GM10266 (cell line): ENCODE results near the gene IL10RA.

Experiments
- DNase-seq: peaks from one replicate; pipeline ENCODE4 v3.0.0; 2012; ENCODE audit errors: extremely low spot score
- TF ChIP-seq, protein P1 (sequence below): IDR thresholded peaks from 2 replicates; pipeline ENCODE4 v1.5.1; 2012; ENCODE audit warnings: mild to moderate bottlenecking, low read depth; ENCODE audit not compliant: control insufficient read depth, insufficient read depth; ENCODE audit errors: missing control alignments

IL10RA gene

DNA sequence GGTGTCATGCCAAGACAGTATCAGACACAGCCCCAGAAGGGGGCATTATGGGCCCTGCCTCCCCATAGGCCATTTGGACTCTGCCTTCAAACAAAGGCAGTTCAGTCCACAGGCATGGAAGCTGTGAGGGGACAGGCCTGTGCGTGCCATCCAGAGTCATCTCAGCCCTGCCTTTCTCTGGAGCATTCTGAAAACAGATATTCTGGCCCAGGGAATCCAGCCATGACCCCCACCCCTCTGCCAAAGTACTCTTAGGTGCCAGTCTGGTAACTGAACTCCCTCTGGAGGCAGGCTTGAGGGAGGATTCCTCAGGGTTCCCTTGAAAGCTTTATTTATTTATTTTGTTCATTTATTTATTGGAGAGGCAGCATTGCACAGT, 14.6 kb downstream of the IL10RA start:
- TF ChIP-seq, protein P1, sequence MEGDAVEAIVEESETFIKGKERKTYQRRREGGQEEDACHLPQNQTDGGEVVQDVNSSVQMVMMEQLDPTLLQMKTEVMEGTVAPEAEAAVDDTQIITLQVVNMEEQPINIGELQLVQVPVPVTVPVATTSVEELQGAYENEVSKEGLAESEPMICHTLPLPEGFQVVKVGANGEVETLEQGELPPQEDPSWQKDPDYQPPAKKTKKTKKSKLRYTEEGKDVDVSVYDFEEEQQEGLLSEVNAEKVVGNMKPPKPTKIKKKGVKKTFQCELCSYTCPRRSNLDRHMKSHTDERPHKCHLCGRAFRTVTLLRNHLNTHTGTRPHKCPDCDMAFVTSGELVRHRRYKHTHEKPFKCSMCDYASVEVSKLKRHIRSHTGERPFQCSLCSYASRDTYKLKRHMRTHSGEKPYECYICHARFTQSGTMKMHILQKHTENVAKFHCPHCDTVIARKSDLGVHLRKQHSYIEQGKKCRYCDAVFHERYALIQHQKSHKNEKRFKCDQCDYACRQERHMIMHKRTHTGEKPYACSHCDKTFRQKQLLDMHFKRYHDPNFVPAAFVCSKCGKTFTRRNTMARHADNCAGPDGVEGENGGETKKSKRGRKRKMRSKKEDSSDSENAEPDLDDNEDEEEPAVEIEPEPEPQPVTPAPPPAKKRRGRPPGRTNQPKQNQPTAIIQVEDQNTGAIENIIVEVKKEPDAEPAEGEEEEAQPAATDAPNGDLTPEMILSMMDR: no peak
- DNase-seq: no peak

DNA sequence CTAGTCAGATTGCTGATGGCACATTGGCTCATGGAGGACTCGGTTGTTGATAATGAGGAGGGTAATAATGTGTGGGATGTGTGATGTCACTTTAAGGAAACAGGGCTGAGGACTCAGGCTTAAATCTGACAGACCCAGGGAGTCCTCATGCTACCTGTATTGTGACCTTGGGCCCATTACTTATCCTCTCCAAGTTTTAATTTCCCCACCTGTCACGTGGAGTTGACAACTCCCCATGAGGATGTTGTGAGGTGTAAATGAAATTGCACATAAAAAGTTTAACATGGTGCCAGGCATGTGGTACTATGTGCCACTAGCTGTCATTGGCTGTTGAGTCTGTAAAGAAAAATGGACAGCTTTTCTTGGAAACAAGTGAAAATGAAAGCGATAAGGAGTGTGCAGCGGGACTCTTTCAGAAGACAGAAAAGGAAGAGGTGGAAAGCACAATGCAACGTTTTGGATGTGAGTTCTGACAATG, 15.3 kb downstream of the IL10RA start:
- TF ChIP-seq, protein P1: no peak
- DNase-seq: no peak

DNA sequence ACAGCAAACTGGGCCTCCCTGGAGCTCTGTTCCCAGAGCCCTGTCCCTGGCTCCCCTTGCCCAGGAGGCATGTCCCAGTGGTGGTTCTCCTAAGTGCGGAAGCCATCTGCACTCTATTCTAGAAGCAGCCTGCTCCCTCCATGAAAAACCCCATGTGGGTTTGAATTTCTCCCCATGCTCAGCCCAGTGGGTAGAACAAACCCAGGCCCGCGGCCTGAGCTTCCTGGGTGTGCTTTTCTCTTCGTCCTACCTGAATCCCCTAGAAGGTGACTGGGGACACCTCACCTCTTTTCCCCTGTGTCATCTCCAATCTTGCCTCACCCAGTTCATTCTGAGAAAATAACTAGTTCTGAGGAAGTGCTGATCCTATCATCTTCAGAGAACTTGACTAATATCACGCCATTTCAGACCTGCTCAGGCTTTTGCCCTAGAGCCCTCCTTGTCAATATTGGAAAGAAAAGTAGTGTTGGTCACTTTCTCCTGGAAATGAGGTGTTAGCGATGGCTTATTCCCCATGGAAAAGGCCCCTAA, 15.9 kb downstream of the IL10RA start:
- no peak for DNase-seq
- TF ChIP-seq, protein P1: no peak

DNA sequence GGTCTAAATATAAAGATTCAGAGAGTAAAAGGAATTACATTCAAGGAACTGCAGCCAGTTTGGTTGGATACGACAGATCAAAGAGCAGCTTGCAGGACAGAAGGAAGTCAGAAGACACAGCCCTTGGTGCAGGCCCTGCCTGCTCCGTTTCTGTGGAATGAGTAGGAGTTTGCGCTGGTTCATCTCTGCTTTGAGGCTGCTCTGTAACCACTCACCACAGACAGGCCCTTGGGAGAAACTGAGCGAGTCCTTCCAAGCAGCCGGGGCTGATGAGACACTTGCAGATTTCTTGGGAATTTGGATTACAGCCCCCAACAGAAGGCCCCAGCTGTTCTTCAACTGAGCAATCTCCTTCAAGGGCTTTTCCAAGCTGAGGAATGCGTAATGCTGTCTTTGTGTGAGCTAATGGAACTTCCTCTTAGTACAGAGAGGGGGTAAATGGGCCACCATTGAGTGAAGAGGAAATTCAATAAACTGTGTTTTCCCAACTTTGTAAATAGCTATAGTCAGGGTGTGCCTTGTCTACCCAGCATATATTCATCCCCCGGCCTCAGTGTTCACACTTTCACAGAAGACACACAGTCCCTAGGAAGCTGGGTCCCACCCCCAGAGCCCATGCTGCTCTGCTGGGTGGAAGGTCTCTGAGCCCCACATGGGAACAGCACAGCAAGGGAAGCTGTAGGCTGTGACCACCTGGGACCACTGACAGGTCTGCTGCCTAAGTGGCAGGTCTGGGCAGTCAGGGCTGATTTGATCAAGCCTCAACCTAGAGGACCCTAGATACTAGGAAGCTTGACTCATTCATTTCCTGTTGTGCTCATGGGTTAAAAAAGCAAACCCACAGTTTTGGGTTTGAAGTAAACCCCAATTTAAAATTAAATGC, 16.6 kb downstream of the IL10RA start:
- no peak for DNase-seq
- TF ChIP-seq, protein P1: no peak

DNA sequence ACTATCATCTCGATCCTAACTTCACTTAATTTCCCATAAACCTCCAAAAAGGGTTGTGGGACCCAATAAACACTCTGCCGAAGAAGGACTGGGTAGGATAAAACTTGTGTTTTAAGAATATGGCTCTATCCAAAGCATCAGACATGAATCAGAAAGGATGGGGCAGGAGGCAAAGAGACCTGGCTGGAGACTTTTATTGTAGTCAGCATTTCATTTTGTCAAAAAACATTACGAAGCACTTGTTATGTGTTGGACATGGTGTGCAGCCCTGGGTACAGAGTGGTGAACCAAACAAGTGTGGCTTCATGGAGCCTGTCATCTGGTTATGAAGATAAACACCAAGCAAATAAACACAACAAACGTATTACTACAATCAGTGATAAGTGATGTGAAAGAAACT, 17.3 kb downstream of the IL10RA start:
- no peak for DNase-seq
- TF ChIP-seq, protein P1: no peak

DNA sequence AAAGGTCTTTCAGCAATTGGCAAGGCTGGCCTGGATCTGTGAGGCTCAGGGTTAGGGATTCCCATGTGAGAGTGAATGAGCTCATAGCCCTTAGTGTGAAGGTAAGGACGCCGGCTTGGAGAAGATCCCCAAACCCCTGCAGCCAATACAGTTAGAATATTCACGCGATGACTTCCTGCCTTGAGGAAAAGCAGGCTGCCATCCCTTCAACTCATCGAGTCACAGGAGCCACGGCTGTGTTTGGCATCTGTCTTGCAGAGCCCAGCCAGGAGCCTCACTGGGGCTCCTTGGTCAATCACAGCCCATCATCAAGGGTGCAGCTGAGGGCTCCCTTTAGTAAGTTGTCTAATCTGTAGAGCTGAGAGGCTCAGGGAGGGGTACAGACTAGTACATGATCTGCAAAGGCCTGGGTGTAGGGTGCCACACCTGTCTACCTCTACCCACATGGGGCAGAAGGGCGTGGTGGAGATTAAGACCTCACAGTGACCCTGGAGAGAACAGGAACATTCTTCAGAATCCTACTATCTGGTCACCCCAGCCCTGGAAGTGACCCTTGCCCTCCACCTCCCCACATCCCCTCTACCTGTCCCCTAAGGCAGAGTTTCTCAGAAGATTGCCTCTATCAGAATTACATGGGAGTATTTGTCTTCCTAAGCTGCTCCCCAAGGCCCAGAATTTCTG, 18.5 kb downstream of the IL10RA start:
- DNase-seq: no peak
- TF ChIP-seq, protein P1: no peak
